ENCODE measurements around the gene DCDC2. TPM values are rescaled to one million over a fixed set of nuclear protein-coding genes. Genes with fewer than 3 reads are reported as not detected.
"Not testable (repeated sequence)": the region's sequence is repeated elsewhere in the genome, so short reads cannot be mapped to it uniquely, and the experiment has no call there.

The DCDC2 gene
- total RNA-seq, 4 donors from 2014 or later = 0.29 to 0.64 (median 0.42) TPM

DNA sequence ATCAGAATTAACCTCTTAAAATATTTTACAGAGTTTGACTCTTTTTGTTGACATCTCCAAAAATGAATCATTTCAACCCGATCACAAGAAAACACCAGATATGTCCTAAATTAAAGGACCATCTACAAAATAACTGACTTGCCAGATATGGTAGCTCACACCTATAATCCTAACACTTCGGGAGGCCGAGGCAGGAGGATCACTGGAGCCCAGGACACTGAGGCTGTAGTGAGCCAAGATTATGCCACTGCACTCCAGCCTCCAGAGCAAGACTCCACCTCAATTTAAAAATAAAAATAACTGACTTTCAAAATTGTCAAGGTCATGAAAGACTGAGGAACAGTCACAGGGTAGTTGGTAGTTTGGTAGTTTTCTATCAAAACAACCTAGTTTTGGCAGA, 34.9 kb downstream of the DCDC2 start:
- H3K27ac ChIP-seq = no peak overlapping the region
- no peak overlapping the region for H3K4me3 ChIP-seq
- H3K36me3 ChIP-seq = no peaks in the 10 kb centered on the region
- H3K4me1 ChIP-seq = no peaks in the 10 kb centered on the region
- ATAC-seq = no peak
- intact Hi-C loops (cut with DNase I; ENCODE audit: low total_unique reads) (no loop called here), in situ Hi-C loops (cut with MboI; ENCODE audit: low sequenced_read_pairs in 4 of 4) (no loop called here)
- no peak for DNase-seq
- no peaks in the 10 kb centered on the region for H3K9me3 ChIP-seq
- H3K27me3 ChIP-seq = no peaks in the 10 kb centered on the region
- no peak for TF ChIP-seq POLR2A (IDR thresholded peaks at IDR 0.05)
- TF ChIP-seq CTCF (IDR thresholded peaks at IDR 0.05 in 4 of 5, conservative IDR thresholded peaks at IDR 0.05 in 1 of 5) = no peak

GRCh38 chr6:24322446-24322845, 35.4 kb downstream of the DCDC2 start:
- H3K4me3 ChIP-seq; H3K9me3 ChIP-seq; H3K27ac ChIP-seq; H3K36me3 ChIP-seq; intact Hi-C loops (cut with DNase I; ENCODE audit: low total_unique reads); H3K4me1 ChIP-seq; in situ Hi-C loops (cut with MboI; ENCODE audit: low sequenced_read_pairs in 4 of 4); DNase-seq; ATAC-seq; H3K27me3 ChIP-seq: not testable (repeated sequence)

DNA sequence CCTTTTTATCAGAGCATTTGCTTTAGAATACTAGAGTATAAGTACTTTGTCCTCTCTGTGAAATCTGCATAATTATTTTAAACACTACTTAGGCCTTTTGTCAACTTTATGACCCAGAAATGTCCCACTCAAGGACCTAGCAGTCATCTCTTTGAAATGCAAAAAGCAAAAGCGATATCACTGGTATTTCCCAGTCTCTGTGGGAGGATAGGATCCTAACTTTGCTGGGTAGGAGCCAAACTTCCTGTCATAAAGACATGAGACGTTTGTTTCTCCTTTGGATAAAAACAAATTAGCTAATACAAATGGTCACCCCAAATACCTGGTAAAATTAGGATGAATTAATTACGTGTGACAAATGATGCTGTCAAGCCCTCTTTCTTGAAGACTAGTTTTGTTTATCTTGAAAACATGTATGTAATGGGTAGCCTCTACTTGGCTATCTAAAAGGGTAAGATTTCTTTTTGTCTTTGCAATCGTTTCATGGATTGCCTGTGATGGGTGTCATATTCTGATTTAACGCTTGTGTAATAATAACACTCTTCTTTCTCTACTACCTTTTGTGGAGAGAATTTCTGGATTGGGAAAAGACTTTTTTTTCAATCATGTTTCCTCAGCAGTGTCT, 36.2 kb downstream of the DCDC2 start:
- no peaks in the 10 kb centered on the region for H3K4me1 ChIP-seq
- no peak for DNase-seq
- in situ Hi-C loops (cut with MboI; ENCODE audit: low sequenced_read_pairs in 4 of 4) = no loop called here
- ATAC-seq = no peak
- H3K36me3 ChIP-seq = no peaks in the 10 kb centered on the region
- no peaks in the 10 kb centered on the region for H3K27me3 ChIP-seq
- no peak overlapping the region for H3K27ac ChIP-seq
- no peaks in the 10 kb centered on the region for H3K9me3 ChIP-seq
- no peak for TF ChIP-seq POLR2A (IDR thresholded peaks at IDR 0.05)
- TF ChIP-seq CTCF (IDR thresholded peaks at IDR 0.05 in 4 of 5, conservative IDR thresholded peaks at IDR 0.05 in 1 of 5) = no peak
- H3K4me3 ChIP-seq = no peak overlapping the region
- intact Hi-C loops (cut with DNase I; ENCODE audit: low total_unique reads) = no loop called here

DNA sequence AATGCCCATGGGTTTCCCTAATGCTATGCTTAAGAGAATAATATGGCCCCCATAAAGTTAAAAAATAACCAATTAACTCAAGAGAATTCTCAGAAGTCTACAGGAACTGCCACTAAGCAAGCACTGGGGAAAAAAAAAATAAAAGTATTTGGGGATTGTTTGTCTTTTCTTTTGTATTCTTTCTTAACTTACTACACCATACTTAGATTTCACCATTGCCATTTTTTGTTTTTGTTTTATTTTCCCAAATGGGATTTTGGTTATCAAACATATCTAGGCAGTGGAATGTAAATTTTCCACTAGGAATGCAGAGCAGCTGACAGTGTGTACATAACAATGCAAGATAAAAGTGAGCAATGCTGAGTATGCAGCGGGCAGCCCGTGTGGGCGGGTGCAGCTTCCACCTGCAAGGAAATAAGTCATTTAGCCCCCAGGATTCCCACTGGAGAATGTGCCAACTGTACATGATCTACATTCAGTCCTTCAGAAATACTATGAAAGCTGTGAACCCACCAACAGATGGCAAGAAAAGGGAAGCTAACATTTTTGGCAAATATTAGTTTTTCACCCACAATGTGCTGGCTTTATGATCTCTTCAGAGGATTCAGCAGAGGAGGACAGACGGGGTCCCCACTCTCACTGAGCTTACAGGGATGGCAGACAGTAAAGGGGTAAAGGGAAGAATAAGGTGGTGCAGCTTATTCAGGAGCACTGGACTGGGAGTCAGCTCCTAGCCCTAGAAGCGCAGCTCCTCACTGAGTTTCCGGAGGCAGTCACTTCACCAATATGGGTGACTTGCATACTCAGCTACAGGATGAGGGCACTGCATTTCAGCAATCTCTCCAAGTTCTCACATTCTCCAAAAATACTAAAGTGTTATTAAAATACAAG, 44.4 kb downstream of the DCDC2 start:
- ATAC-seq = no peak
- intact Hi-C loops (cut with DNase I; ENCODE audit: low total_unique reads) = no loop called here

DNA sequence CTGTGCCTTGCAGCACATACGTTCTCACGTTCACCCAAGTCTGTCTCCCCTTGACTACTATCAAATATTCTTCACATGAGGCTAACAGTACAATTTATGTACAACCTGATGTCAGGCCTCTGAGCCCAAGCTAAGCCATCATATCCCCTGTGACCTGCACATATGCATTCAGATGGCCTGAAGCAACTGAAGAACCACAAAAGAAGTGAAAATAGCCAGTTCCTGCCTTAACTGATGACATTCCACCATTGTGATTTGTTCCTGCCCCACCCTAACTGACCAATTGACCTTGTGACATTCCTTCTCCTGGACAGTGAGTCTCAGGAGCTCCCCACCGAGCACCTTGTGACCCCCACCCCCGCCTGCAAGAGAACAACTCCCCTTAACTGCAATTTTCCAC, 46.1 kb downstream of the DCDC2 start:
- intact Hi-C loops (cut with DNase I; ENCODE audit: low total_unique reads); DNase-seq; H3K27me3 ChIP-seq; H3K27ac ChIP-seq; ATAC-seq; H3K4me1 ChIP-seq; H3K4me3 ChIP-seq; H3K9me3 ChIP-seq; in situ Hi-C loops (cut with MboI; ENCODE audit: low sequenced_read_pairs in 4 of 4); H3K36me3 ChIP-seq: not testable (repeated sequence)

More for the DNA sequence above, 44.4 kb downstream of the DCDC2 start:
- H3K36me3 ChIP-seq = no peaks in the 10 kb centered on the region
- no peak overlapping the region for H3K27ac ChIP-seq
- no peaks in the 10 kb centered on the region for H3K4me1 ChIP-seq
- TF ChIP-seq POLR2A (IDR thresholded peaks at IDR 0.05) (no peak), CTCF (IDR thresholded peaks at IDR 0.05 in 4 of 5, conservative IDR thresholded peaks at IDR 0.05 in 1 of 5) (no peak)
- DNase-seq = no peak
- H3K9me3 ChIP-seq = no peaks in the 10 kb centered on the region
- no peak overlapping the region for H3K4me3 ChIP-seq
- in situ Hi-C loops (cut with MboI; ENCODE audit: low sequenced_read_pairs in 4 of 4) = no loop called here
- H3K27me3 ChIP-seq = no peaks in the 10 kb centered on the region

Measured in gastrocnemius medialis (tissue), 4 donors.